GM12891 (cell line): ENCODE measurements around the gene SLC22A31.

Experiments used
- POLR2A ChIP-seq: IDR thresholded peaks from 2 replicates; pipeline ENCODE4 v1.6.1; 2011; ENCODE audit warnings: low read depth, low read length, control low read depth
- POLR2AphosphoS5 ChIP-seq: IDR thresholded peaks from 2 replicates; pipeline ENCODE4 v1.6.1; 2011; ENCODE audit warnings: low read depth, low read length, control low read depth

GRCh38 chr16:89187032-89187769 lies 13.1 kb downstream of the SLC22A31 start:
- TF ChIP-seq POLR2A (no peak), POLR2AphosphoS5 (no peak)
